Cardiac fibroblast (primary cell): ENCODE measurements around the gene VAV2.
"Not testable (repeated sequence)": the region's sequence is repeated elsewhere in the genome, so short reads cannot be mapped to it uniquely, and the experiment has no call there.

ENCODE experiments used
- DNase-seq, 2 donors: peaks; one replicate each; pipeline versions ENCODE4 v3.0.0 to v3.0.0-alpha.2; 2010; ENCODE audit warnings: low read depth in 2 of 2
- H3K4me3 ChIP-seq, 2 donors: replicated peaks in 1 of 2; 1 replicate in 1 of 2; 2 replicates in 1 of 2; pipeline ENCODE4 v1.5.1; 2011; ENCODE audit warnings: low read depth in 2 of 2, low read length in 2 of 2, mild to moderate bottlenecking in 2 of 2, moderate library complexity in 1 of 2
- CTCF ChIP-seq: IDR thresholded peaks from one replicate; pipeline ENCODE4 v1.5.1; 2011; ENCODE audit warnings: low read depth, mild to moderate bottlenecking, low read length, inconsistent platforms

VAV2 gene

GRCh38 chr9:133750982-133751649, 241.0 kb downstream of the VAV2 start:
- DNase-seq = no peak
- TF ChIP-seq CTCF = no peak
- H3K4me3 ChIP-seq = no peak overlapping the region

GRCh38 chr9:133747309-133747708, 244.8 kb downstream of the VAV2 start:
- DNase-seq = no peak
- TF ChIP-seq CTCF = no peak
- H3K4me3 ChIP-seq = no peak overlapping the region

GRCh38 chr9:133744528-133744927, 247.6 kb downstream of the VAV2 start:
- not testable (repeated sequence) for H3K4me3 ChIP-seq, DNase-seq

GRCh38 chr9:133742849-133743444, 249.2 kb downstream of the VAV2 start:
- no peak overlapping the region for H3K4me3 ChIP-seq
- TF ChIP-seq CTCF = peak; percentile 98
- peak; percentile 66 to 71 for DNase-seq

GRCh38 chr9:133742251-133742650, 249.9 kb downstream of the VAV2 start:
- TF ChIP-seq CTCF = no peak
- no peak overlapping the region for H3K4me3 ChIP-seq
- DNase-seq = no peak

- H3K4me3 ChIP-seq = no peak overlapping the region
- DNase-seq = no peak
- TF ChIP-seq CTCF = no peak
These were observed 250.4 kb downstream of the VAV2 start for GRCh38 chr9:133741716-133742115.

GRCh38 chr9:133740911-133741310, 251.2 kb downstream of the VAV2 start:
- no peak for DNase-seq
- TF ChIP-seq CTCF = no peak
- no peak overlapping the region for H3K4me3 ChIP-seq
